Cerebellar cortex (tissue), 1 donor: ENCODE measurements around the gene KRT72.

Experiments
- DNase-seq: peaks from one replicate; pipeline ENCODE4 v3.0.0-alpha.2; 2015; ENCODE audit warnings: low spot score

Gene KRT72

GRCh38 chr12:52578469-52578868 is 22.8 kb downstream of the KRT72 start:
- no peak for DNase-seq

DNA sequence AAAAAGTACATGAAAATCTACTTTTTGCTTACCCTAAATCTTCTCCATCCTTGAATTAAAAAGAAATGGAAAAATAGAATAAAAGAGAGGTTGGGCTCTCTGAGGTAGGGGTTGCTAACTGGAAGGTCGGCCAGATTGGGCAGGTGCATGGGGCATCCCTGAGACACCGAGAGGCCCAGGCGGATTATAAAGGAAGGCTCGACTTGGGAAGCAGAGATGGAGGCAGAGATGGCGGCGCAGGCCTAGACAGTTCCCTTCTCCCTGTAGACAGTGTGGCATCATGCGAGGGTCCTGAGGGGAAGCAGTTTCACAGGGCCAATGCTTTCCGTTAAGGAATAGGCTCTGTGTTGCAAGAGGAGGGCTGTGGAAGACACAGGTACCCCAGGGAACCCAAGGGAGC is 23.9 kb downstream of the KRT72 start:
- no peak for DNase-seq

- DNase-seq: no peak
These were observed 25.3 kb downstream of the KRT72 start for GRCh38 chr12:52575948-52576347.

DNA sequence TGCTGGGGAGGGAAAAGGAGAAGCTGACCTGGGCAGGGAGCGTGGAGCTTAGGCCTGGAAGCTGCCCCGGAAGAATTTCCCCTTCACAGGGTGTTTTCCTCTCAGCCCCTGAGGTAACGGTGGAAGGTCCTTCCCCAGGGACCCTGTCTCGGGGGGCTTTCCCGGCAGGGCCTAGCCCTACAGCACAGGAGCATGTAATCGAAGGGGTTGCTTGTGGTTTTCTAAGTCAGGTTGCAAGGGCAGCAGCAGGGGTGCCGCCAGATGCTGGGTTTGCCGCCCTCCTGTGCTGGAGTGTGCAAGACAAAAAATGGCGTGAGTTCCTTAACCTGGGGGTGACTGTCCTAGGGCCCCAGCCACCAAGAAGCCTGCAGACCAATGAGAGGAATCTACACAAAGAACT is 26.0 kb downstream of the KRT72 start:
- no peak for DNase-seq

DNA sequence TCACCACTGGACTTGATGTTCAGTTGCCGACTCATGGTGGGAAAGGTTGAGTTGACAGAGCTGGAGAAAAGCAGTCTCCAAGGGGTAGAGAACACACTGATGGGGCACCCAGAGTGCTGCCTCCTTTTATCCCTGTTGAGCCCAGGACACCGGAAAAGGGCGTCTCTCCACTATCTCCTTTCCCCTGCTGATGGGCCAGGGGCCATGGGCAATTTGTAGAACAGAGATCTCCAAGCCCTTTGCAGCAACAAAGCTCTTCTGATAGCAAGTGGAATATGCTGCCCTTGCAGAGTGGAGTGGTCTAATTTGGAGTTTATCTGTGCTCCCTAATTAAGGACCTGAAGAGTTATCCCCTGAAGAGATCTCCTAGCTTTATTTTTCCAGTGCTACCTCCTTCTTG is 27.5 kb downstream of the KRT72 start, which contains the start of gene KRT74:
Gene KRT74, minus strand, starts transcription at position 101 of the 400 bp plus-strand sequence. Its CDS starts 66 bp downstream, at position 35.
- no peak for DNase-seq

GRCh38 chr12:52573306-52573705 is 28.0 kb downstream of the KRT72 start:
- DNase-seq: peak; percentile 0

GRCh38 chr12:52570511-52570910 is 30.8 kb downstream of the KRT72 start:
- no peak for DNase-seq

GRCh38 chr12:52568111-52568510 is 33.2 kb downstream of the KRT72 start:
- no peak for DNase-seq

DNA sequence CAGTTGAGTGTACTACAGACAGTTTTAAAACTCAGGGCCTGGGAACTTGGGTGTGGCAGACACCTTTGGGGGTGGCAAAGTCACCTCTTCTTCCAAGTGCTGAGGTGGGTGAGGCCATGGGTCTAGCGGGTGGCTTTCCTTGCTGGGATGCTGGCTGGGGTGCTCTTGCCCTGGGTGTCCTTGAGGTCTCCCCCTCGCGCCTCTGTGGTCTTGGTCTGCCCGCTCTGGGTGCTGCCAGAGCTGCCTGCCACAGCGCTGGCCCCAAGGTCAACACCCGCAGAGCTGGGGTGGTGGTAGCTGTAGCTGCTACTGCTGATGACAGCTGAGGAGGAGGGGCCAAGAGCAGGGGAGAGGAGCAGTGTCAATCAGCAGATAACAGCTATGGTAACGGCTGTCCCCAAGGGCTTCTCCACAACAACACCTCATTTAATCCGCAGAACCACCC is 34.4 kb downstream of the KRT72 start:
- DNase-seq: no peak

DNA sequence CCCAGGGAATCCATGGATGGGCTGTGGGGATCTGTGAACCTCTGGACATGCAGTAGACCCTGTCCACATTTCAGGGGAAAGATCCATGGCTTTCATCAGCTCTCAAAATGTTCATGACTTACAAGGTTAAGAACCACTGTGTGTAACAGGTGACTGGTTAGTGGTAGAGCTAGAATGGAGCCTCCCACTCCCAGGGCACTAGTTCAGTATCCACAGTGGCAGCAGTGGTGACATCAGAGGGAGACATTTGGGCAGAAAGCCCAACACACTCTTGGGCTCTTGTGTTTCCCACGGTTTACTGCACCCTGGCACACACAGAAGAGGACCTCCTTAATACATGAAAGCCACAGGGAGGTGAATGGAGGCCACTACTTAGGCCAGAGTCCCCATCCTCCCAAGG is 36.7 kb downstream of the KRT72 start:
- DNase-seq: no peak

DNA sequence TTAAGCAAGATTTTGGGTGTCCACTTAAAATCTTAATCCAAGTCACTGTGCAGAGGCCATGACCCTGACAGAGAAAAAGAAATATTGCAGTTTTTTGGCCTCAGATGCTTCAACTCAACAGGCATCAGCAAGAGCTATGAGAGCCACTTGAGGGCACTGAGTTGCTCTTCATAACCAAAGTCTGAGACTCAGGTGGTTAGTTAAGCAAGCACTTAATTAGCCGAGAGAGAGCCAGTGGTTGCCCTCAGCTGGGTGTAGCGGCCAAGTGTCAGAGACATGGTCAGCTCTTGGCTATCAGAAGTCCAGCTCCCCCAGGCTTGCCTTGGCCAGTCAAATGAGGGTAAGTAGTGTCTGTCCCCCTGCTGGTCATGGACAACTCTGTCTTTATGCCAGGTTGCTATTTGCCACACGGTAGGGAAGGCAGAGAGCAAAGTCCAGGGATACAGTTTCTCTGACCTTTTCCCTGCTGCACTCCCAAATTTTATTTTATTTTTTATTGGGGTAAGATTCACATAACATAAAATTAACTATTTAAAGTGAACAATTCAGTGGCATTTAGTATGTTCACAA is 39.3 kb downstream of the KRT72 start:
- DNase-seq: no peak

GRCh38 chr12:52559979-52560378 is 41.3 kb downstream of the KRT72 start:
- DNase-seq: no peak

GRCh38 chr12:52558781-52559445 is 42.4 kb downstream of the KRT72 start:
- DNase-seq: no peak

DNA sequence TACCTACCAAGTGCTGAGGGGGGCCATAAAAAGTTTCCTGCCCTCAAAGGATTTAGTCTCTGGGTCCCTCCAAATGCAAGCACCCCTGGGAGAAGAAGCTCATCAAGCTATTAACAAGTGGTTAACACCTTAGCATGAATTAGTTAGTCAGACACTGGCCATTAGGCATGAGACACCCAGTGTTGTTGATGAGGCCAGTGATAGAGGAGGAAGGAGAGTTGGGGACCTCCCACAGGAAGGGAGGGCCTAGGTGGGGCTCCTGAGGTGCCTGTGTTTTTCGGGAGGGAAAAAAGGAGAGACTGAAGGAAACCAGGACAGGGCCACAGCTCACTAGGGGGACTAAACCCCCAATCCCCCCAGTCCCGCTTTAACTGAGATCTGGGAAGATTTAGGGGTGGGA is 43.8 kb downstream of the KRT72 start:
- DNase-seq: no peak

- no peak for DNase-seq
These were observed 45.7 kb downstream of the KRT72 start for GRCh38 chr12:52555577-52555976.

DNA sequence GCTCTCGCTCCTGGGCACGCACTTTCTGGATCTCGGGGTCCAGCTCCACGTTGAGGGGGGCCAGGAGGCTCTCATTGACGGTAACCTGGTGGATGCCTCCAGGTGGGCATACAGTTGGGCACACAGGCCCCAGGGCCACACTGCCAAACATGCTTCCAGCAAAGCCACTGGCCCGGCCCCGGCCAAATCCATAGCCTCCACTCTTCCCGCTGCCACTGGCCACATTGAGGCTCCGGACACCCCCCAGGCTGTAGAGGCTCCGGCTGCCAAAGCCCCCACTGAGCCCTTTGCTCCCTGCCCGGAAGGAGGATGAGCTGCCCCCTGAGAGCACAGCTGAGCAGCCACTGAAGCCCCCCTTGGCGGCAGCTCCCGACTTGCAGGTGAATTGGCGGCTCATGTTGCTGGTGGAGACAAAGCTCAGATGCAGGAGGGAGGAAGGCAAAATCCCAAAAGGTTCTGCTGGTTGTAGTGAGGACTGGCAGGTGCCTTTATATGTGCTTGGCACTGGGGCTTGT is 48.5 kb downstream of the KRT72 start, which contains the start of gene KRT71:
Gene KRT71, minus strand, starts transcription at position 465 of the 515 bp plus-strand sequence. Its CDS starts 68 bp downstream, at position 397.
- no peak for DNase-seq

DNA sequence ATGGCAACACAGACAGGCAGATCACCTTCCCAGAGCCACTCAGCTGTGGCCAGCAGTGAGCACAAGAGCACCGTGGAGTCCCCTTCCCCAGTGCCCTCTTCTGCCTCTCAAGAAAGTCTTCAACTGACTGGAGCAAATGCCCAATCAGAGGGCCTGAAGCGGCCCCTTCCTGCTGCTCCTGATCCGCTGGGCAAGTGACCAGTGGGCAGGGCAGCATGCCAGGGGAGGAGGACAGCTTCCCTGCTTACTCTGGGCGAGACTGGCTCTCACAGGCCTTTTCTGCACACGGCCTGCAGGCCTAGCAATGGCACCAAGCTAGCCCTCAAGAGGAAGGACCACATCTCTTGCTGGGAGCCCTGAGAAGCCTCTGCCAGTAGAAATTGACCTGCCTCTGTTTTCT is 49.2 kb downstream of the KRT72 start:
- DNase-seq: no peak

DNA sequence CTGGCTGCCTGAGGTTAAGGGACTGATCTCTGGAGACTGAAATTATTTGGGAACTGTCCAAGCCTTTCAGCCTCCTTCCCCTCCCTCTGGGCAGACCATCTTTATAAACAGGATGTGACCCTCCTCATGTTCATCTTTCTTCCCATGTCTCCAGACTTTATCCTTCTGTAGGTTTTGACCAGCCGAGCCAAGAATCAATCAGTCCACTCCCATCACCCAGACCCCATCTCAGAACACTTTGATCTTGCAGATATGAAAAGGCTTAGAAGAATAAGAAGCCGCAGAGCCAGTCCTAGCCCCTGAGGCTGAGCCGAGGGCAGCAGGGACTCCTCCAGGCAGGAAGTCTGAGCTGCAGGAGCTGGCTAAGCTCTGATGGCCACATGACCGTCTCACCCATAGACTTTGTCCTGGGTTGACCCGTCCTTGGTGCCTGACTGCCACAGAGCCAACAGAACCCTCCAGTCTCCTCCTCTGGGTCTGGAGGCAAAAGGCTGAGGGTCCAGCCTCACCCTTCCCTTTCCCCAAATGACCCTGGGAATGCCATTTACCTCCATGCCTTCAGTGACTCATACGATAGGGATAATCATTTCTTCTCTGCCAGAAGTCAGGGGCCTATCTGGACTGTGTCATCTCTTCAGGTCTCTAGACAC is 49.9 kb downstream of the KRT72 start:
- no peak for DNase-seq

DNA sequence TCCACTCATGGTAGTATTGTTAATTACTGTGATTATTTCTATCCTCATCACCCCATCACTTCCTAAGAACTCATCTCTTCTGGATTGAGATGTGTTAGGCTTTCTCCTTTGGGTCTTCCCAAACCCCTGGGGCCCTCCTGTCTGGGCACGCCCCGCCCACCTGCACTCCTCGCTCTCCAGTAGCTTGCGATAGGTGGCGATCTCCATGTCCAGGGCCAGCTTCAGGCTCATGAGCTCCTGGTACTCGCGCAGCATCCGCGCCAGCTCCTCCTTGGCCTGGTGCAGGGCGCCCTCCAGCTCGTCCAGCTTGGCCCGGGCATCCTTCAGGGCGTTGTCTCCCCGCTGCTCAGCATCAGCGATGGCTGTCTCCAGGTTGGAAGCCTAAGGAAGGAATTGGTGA is 55.1 kb downstream of the KRT72 start:
- no peak for DNase-seq

DNA sequence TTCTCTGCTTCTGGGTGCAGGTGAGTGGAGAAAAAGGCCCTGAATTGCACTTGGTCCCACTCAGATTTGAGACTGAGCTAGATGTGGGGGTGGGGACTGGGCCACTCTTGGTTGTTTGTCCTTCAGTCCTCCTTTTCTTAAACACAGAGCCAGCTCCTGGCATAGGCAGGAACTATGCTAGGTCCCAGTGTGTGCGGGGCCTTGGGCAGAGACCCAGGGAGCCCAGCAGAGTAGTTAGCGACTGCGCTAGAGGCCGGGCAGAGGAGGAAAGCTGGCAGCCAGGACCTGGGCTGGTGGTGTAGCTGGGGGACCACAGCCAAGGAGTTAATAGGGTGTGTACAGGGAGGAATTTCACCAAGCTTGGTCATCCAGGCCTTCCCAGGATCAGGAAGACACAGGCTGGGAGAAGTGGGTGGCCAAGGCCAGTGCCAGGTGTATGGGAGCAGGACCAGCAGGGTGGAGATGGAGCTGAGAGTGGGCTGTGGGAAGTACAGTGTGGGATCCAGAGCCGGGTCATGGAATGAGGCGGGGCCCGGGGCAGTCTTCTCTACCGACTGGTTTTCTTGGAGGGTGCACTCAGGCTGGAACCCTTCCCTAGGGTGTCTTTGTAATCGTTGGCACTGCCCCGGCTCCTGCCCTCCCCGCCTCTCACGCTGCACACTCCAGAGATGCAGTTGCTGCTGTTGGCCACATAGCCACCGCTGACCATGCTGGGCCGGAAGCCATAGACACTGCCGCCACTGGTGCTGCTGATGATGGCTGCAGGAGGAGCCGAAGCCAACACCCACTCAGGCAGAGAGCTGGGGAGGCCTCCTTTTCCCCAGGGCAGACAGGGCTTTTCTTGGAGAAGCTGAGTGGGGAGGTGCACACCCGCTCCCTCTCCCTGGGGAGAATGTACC is 57.0 kb downstream of the KRT72 start:
- DNase-seq: no peak

DNA sequence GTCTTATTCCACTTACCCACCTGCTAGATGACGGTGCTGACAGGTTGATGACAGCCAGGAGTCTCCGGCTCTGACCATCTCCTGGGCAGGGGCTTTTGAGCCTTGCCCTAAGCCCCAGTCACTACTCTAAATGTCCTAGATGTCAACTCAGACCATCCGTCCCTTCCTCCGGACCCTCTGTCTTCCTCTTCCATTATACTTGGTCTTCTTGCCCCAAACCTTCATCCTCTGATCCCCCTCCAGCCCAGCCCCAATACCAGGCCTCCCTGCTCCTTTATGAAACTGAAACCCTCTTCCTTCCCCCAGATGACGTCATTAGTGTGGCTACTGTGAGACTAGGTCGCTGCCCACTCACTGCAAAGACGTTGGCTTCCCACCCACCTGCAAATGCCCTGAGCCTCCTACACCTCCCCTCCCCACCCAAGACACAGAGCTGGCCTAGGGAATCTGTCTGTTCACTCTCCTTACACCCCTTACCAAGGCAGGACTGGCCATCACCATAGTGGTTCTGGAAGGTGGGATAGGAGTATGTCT is 58.4 kb downstream of the KRT72 start:
- no peak for DNase-seq

DNA sequence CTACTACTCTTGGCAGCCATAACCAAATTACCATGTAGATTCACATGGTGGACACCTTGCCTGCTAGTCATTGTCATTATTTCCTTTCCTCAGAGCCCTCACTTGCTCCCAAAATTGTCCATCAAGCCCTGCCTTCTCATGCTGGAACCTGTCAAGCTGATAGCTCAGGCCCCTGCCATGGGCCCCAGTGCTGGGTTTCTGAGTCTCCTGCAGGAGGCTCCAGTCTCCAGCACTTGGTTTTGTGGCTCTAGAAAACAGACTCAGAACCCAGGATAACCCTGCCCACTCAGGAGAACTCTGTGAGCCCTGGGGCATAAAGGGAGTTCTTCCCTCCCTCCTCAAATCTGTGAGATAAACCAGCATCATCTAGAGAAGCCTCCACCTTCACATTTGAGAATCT is 59.1 kb downstream of the KRT72 start:
- DNase-seq: no peak
